GM12878 (cell line): Measurements from ENCODE around the gene STK32B. TPM values are rescaled to one million over a fixed set of nuclear protein-coding genes. Genes with fewer than 3 reads are reported as not detected.

ENCODE experiments used
- ATAC-seq: fragments of 200-7000 bp; cut with Tn5 transposase; 3 replicates; pipeline ENCODE4 v1.9.1; 2020; ENCODE audit warnings: mild to moderate bottlenecking, moderate library complexity
- BruUV-seq: library from RNA; stranded (reverse); fragments of 400-500 nt; replicated peaks from 2 replicates; lab custom pipeline; 2021; lab: Mats Ljungman, UMichigan
- CTCF ChIA-PET: fragments of 300-600 bp; sonication (Branson Sonifier 250); formaldehyde crosslinking; extraction: SDS; loops from one replicate; lab custom pipeline; 2021; ENCODE audit warnings: inconsistent platforms; lab: Yijun Ruan, JAX
- POLR2A ChIA-PET: fragments of 350-600 bp; formaldehyde crosslinking; extraction: SDS; loops from one replicate; lab custom pipeline; 2021; ENCODE audit warnings: inconsistent platforms; lab: Charles Lee
- RAD21 ChIA-PET: fragments of 300-600 bp; sonication (Branson Sonifier 250); formaldehyde crosslinking; loops from one replicate; lab custom pipeline; 2023; ENCODE audit warnings: antibody characterized with exemption; ENCODE audit not compliant: unreplicated experiment; lab: Charles Lee
- SMC1A ChIA-PET: fragments of 300-600 bp; sonication (Branson Sonifier 250); formaldehyde crosslinking; loops from one replicate; lab custom pipeline; 2023; ENCODE audit not compliant: unreplicated experiment, uncharacterized antibody; lab: Charles Lee
- DNase-seq: peaks from one replicate; pipeline ENCODE4 v3.0.0-alpha.2; 2011; ENCODE audit warnings: low read depth, low spot score
- FAIRE-seq: peaks from 3 replicates; lab custom pipeline; 2011; peaks lifted over from hg19 to GRCh38; lab: Jason Lieb, UNC
- H2AFZ ChIP-seq: 2 replicates; pipeline ENCODE4 v1.6.0; 2011; ENCODE audit warnings: low read depth, low read length, control low read depth; ENCODE audit not compliant: control insufficient read depth
- H3K27ac ChIP-seq: 2 replicates; pipeline ENCODE4 v1.5.1; 2011; ENCODE audit warnings: control low read depth; ENCODE audit not compliant: control insufficient read depth, insufficient read depth
- H3K27me3 ChIP-seq, 2 experiments: replicated peaks in 1 of 2; 2 replicates each; pipeline versions ENCODE4 v1.6.0 to v1.6.1; 2011; ENCODE audit warnings: low read length in 1 of 2; ENCODE audit not compliant: control insufficient read depth in 2 of 2, insufficient read depth in 2 of 2
- H3K36me3 ChIP-seq, 2 experiments: 2 replicates each; pipeline ENCODE4 v1.5.1; 2011; ENCODE audit warnings: low read length in 1 of 2; ENCODE audit not compliant: control insufficient read depth in 2 of 2, insufficient read depth in 2 of 2
- H3K4me1 ChIP-seq: 2 replicates; pipeline ENCODE4 v1.6.1; 2011; ENCODE audit warnings: mild to moderate bottlenecking, low read length, moderate library complexity, mixed read lengths; ENCODE audit not compliant: control insufficient read depth, insufficient read depth
- H3K4me2 ChIP-seq: 2 replicates; pipeline ENCODE4 v1.6.0; 2011; ENCODE audit warnings: control low read depth; ENCODE audit not compliant: control insufficient read depth, insufficient read depth
- H3K4me3 ChIP-seq: fragments of 200-600 bp; sonication (generic); 2 replicates; pipeline ENCODE4 v1.5.1; 2016
- H3K79me2 ChIP-seq: 2 replicates; pipeline ENCODE4 v1.6.0; 2011; ENCODE audit warnings: low read length; ENCODE audit not compliant: control insufficient read depth, insufficient read depth
- H3K9ac ChIP-seq: 2 replicates; pipeline ENCODE4 v1.8.0; 2011; ENCODE audit warnings: low read length, control low read depth, mixed read lengths; ENCODE audit not compliant: control insufficient read depth, insufficient read depth
- H3K9me3 ChIP-seq: replicated peaks from 3 replicates; pipeline ENCODE4 v1.5.1; 2011; ENCODE audit warnings: mild to moderate bottlenecking, low read length; ENCODE audit not compliant: control insufficient read depth, insufficient read depth
- H4K20me1 ChIP-seq: 2 replicates; pipeline ENCODE4 v1.6.0; 2011; ENCODE audit not compliant: control insufficient read depth, insufficient read depth
- BCLAF1 ChIP-seq: fragments of 450-650 bp; IDR thresholded peaks from 2 replicates; pipeline ENCODE4 v1.6.1; 2017; ENCODE audit warnings: antibody characterized with exemption, mild to moderate bottlenecking, moderate library complexity
- CBX3 ChIP-seq: fragments of 200-600 bp; sonication (generic); IDR thresholded peaks from 2 replicates; pipeline ENCODE4 v1.6.1; 2016; ENCODE audit warnings: low read depth, borderline replicate concordance
- CEBPB ChIP-seq, 2 experiments: fragments of 150-350 bp in 1 of 2; IDR thresholded peaks; 2 replicates each; pipeline ENCODE4 v1.6.1; 2012 to 2014; ENCODE audit warnings: low read depth in 2 of 2, low read length in 2 of 2, borderline replicate concordance in 1 of 2, inconsistent platforms in 1 of 2
- E4F1 ChIP-seq: fragments of 450-650 bp; IDR thresholded peaks from 2 replicates; pipeline ENCODE4 v1.6.1; 2018; ENCODE audit warnings: borderline replicate concordance, mild to moderate bottlenecking; ENCODE audit not compliant: partially characterized antibody
- MEF2B ChIP-seq: fragments of 450-650 bp; IDR thresholded peaks from 2 replicates; pipeline ENCODE4 v1.6.1; 2018; ENCODE audit warnings: mild to moderate bottlenecking, moderate library complexity; ENCODE audit not compliant: partially characterized antibody, poor library complexity, severe bottlenecking
- MTA2 ChIP-seq: fragments of 450-650 bp; IDR thresholded peaks from 2 replicates; pipeline ENCODE4 v1.6.1; 2016; ENCODE audit warnings: low read depth, mild to moderate bottlenecking, moderate library complexity
- NFXL1 ChIP-seq: fragments of 450-650 bp; IDR thresholded peaks from 2 replicates; pipeline ENCODE4 v1.6.1; 2017; ENCODE audit warnings: antibody characterized with exemption, mild to moderate bottlenecking, borderline replicate concordance
- NFYA ChIP-seq: IDR thresholded peaks from 2 replicates; pipeline ENCODE4 v1.6.1; 2011; ENCODE audit warnings: low read depth, mild to moderate bottlenecking, low read length, improper control_type of control experiment, borderline replicate concordance
- RAD21 ChIP-seq: IDR thresholded peaks from 2 replicates; pipeline ENCODE4 v1.6.1; 2011; ENCODE audit warnings: mild to moderate bottlenecking, low read depth, low read length, moderate library complexity; ENCODE audit not compliant: insufficient read depth
- RAD51 ChIP-seq: fragments of 450-650 bp; IDR thresholded peaks from 2 replicates; pipeline ENCODE4 v1.6.1; 2016; ENCODE audit warnings: moderate library complexity, mild to moderate bottlenecking, inconsistent platforms
- RCOR1 ChIP-seq: conservative IDR thresholded peaks from 2 replicates; pipeline ENCODE4 v1.6.1; 2012; ENCODE audit warnings: low read depth, low read length, improper control_type of control experiment
- SMC3 ChIP-seq: IDR thresholded peaks from 2 replicates; pipeline ENCODE4 v1.6.1; 2011; ENCODE audit warnings: low read length, improper control_type of control experiment, borderline replicate concordance
- SREBF2 ChIP-seq: IDR thresholded peaks from 2 replicates; pipeline ENCODE4 v1.6.1; 2012; ENCODE audit warnings: mild to moderate bottlenecking, low read length
- TARDBP ChIP-seq: IDR thresholded peaks from 2 replicates; pipeline ENCODE4 v1.6.1; 2016; ENCODE audit warnings: borderline replicate concordance
- WRNIP1 ChIP-seq: IDR thresholded peaks from 2 replicates; pipeline ENCODE4 v1.6.1; 2011; ENCODE audit warnings: low read depth, low read length, improper control_type of control experiment, borderline replicate concordance
- YY1 ChIP-seq: IDR thresholded peaks from 2 replicates; pipeline ENCODE4 v1.6.1; 2011; ENCODE audit warnings: low read depth, mild to moderate bottlenecking, low read length
- ZNF274 ChIP-seq: IDR thresholded peaks from one replicate; pipeline ENCODE4 v1.8.0; 2011; ENCODE audit not compliant: insufficient read length, insufficient read depth
- WGBS: methylation state at CpG from one replicate; pipeline ENCODE4 v1.1.6; 2016; ENCODE audit warnings: low lambda C conversion rate; ENCODE audit not compliant: insufficient replicate concordance, insufficient coverage; ENCODE audit errors: missing lambda C conversion rate; 5-methylcytosine and 5-hydroxymethylcytosine counted together
- in situ Hi-C: fragments of 300-500 bp; cut with MboI; formaldehyde crosslinking; loops from 9 replicates; pipeline ENCODE4 v1.14.3; 2018; ENCODE audit warnings: mixed read lengths
- intact Hi-C: fragments of 100-400 bp; cut with micrococcal nuclease; formaldehyde crosslinking; loops from one replicate; pipeline ENCODE4 v1.14.2; 2022; ENCODE audit not compliant: unreplicated experiment
- polyA plus RNA-seq, 11 experiments: library from polyadenylated mRNA; depleted of rRNA in 4 of 11; unstranded in 6 of 11; stranded (reverse) in 5 of 11; fragments of >200 nt; fragmentation: Nextera tagmentation in 4 of 11; fragmentation: Illumina TruSeq in 1 of 11; extraction: Ambion mirVana in 4 of 11; extraction: Trizol in 1 of 11; gene quantifications; 1 replicate in 1 of 11; 2 replicates in 10 of 11; pipeline versions ENCODE4 v1.2.1 to v1.2.3, GENCODE V29; 2011 to 2016; ENCODE audit warnings: inconsistent platforms in 2 of 11, missing spikeins in 2 of 11, low read depth in 1 of 11
- total RNA-seq, 4 experiments: library from RNA; depleted of rRNA in 3 of 4; stranded (reverse); fragments of >200 nt in 3 of 4; fragmentation: Illumina TruSeq in 1 of 4; extraction: Trizol in 1 of 4; gene quantifications; 2 replicates each; pipeline versions ENCODE4 v1.2.1 to v1.2.3, GENCODE V29; 2013 to 2021
- TF ChIP-seq, protein P1 (sequence below): IDR thresholded peaks from 2 replicates; pipeline ENCODE4 v1.6.1; 2011; ENCODE audit warnings: low read depth, low read length, improper control_type of control experiment, borderline replicate concordance

Gene STK32B
- total and polyA plus RNA-seq, 10 of the 15 experiments (the other 5 are each of a cell fraction or from before 2014, with no cell fraction given): 0.04 to 0.12 (median 0.08) TPM; not detected in 7

DNA sequence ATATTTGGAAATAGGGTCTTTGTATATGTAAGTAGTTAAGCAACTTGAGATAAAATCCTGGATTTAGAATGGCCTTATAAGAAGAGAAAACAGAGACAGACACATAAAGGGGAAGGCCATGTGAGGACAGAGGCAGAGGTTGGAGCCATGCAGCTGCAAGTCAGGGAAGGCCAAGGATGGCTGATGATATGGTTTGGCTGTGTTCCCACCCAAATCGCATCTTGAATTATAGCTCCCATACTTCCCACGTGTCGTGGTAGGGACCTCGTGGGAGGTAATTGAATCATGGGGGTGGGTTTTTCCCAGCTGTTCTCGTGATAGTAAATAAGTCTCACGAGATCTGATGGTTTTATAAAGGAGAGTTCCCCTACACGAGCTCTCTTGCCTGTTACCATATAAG, 76.3 kb downstream of the STK32B start (continued):
- no peak for TF ChIP-seq BCLAF1
- no peak for TF ChIP-seq MTA2
- no peak for TF ChIP-seq YY1

- in situ Hi-C loops: no loop called here
- Histone ChIP-seq H4K20me1 (no peaks in the 10 kb centered on the region), H3K27ac (no peak overlapping the region), H3K4me1 (no peaks in the 10 kb centered on the region), H3K79me2 (no peaks in the 10 kb centered on the region), H3K9ac (no peak overlapping the region), H3K4me3 (no peak overlapping the region), H3K36me3 (no peaks in the 10 kb centered on the region), H3K27me3 (no peaks in the 10 kb centered on the region), H2AFZ (no peak overlapping the region), H3K9me3 (no peaks in the 10 kb centered on the region), H3K4me2 (no peak overlapping the region)
- DNase-seq (no peak), FAIRE-seq (no peak), ATAC-seq (no peak)
- CTCF ChIA-PET: no interaction called here
- SMC1A ChIA-PET: interaction anchor here (1.0 kb wide), 1 partner anchor 69 kb away, joined by 3 read pairs; no protein-coding TSS in a partner anchor
- RAD21 ChIA-PET: no interaction called here
- intact Hi-C loops: no loop called here
- WGBS: 12% methylated on average over 5 of the region's 5 CpGs
- BruUV-seq: no TSS peak
- POLR2A ChIA-PET: no interaction called here
- TF ChIP-seq CBX3 (no peak), SMC3 (no peak), WRNIP1 (no peak), NFYA (no peak), NFXL1 (no peak), RAD51 (no peak), ZNF274 (no peak), CEBPB (IDR thresholded peaks at IDR 0.05; ENCODE audit: borderline replicate concordance in 1 of 2, low read depth in 2 of 2, low read length in 2 of 2) (no peak), E4F1 (no peak), SREBF2 (no peak), MEF2B (no peak), RAD21 (no peak), TARDBP (no peak), RCOR1 (no peak)
- TF ChIP-seq, protein P1, sequence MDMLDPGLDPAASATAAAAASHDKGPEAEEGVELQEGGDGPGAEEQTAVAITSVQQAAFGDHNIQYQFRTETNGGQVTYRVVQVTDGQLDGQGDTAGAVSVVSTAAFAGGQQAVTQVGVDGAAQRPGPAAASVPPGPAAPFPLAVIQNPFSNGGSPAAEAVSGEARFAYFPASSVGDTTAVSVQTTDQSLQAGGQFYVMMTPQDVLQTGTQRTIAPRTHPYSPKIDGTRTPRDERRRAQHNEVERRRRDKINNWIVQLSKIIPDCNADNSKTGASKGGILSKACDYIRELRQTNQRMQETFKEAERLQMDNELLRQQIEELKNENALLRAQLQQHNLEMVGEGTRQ: no peak
These were observed 77.3 kb downstream of the STK32B start for GRCh38 chr4:5128569-5128968.
